OCI-LY1 (cell line): ENCODE measurements around the gene FUT8.

Experiments used
- H2AFZ ChIP-seq: fragments of 200-600 bp; sonication (generic), shearing (Covaris generic); 2 replicates; pipeline ENCODE4 v1.6.0; 2014; ENCODE audit warnings: antibody characterized with exemption, mild to moderate bottlenecking, low read length
- H3F3A ChIP-seq: fragments of 200-600 bp; sonication (generic), shearing (Covaris generic); 2 replicates; pipeline ENCODE4 v1.6.0; 2014; ENCODE audit warnings: mild to moderate bottlenecking, antibody characterized with exemption, low read length, moderate library complexity; ENCODE audit not compliant: insufficient read depth
- H3K27ac ChIP-seq: fragments of 200-600 bp; sonication (generic); 2 replicates; pipeline ENCODE4 v1.5.1; 2014; ENCODE audit warnings: low read length, mixed run types, mild to moderate bottlenecking, low read depth; ENCODE audit not compliant: poor library complexity, severe bottlenecking
- H3K27me3 ChIP-seq: fragments of 200-600 bp; sonication (generic); 2 replicates; pipeline ENCODE4 v1.6.0; 2014; ENCODE audit warnings: antibody characterized with exemption, mild to moderate bottlenecking, low read length, moderate library complexity; ENCODE audit not compliant: insufficient read depth
- H3K36me3 ChIP-seq: fragments of 200-600 bp; sonication (generic); 2 replicates; pipeline ENCODE4 v1.6.1; 2014; ENCODE audit warnings: mild to moderate bottlenecking, antibody characterized with exemption, low read length, moderate library complexity, mixed read lengths; ENCODE audit not compliant: insufficient read depth
- H3K4me1 ChIP-seq: fragments of 200-600 bp; sonication (generic); 2 replicates; pipeline ENCODE4 v1.5.1; 2014; ENCODE audit warnings: mild to moderate bottlenecking, low read length, moderate library complexity; ENCODE audit not compliant: insufficient read depth, severe bottlenecking
- H3K4me2 ChIP-seq: fragments of 200-600 bp; sonication (generic), shearing (Covaris generic); 2 replicates; pipeline ENCODE4 v1.6.1; 2014; ENCODE audit warnings: low read length
- H3K4me3 ChIP-seq: fragments of 200-600 bp; sonication (generic); 2 replicates; pipeline ENCODE4 v1.5.1; 2014; ENCODE audit warnings: low read length, low read depth, mild to moderate bottlenecking, mixed read lengths; ENCODE audit not compliant: poor library complexity, severe bottlenecking
- H3K79me2 ChIP-seq: fragments of 200-600 bp; shearing (Covaris generic); 2 replicates; pipeline ENCODE4 v1.6.1; 2016; ENCODE audit warnings: mixed run types, low read length, mixed read lengths; ENCODE audit not compliant: insufficient read depth
- H3K9ac ChIP-seq: fragments of 200-600 bp; sonication (generic), shearing (Covaris generic); 2 replicates; pipeline ENCODE4 v1.6.1; 2014; ENCODE audit warnings: mild to moderate bottlenecking, low read length, mixed read lengths
- H3K9me2 ChIP-seq: fragments of 200-600 bp; sonication (generic), shearing (Covaris generic); 2 replicates; pipeline ENCODE4 v1.6.1; 2014; ENCODE audit warnings: low read depth, mild to moderate bottlenecking, low read length, mixed read lengths
- H3K9me3 ChIP-seq: fragments of 200-600 bp; shearing (Covaris generic); 2 replicates; pipeline ENCODE4 v1.6.1; 2014; ENCODE audit warnings: low read length, mixed read lengths
- H4K20me1 ChIP-seq: fragments of 200-600 bp; sonication (generic), shearing (Covaris generic); 2 replicates; pipeline ENCODE4 v1.6.0; 2016; ENCODE audit warnings: mild to moderate bottlenecking, low read length; ENCODE audit not compliant: insufficient read depth
- EZH2 ChIP-seq: fragments of 200-600 bp; sonication (generic), shearing (Covaris generic); IDR thresholded peaks from 2 replicates; pipeline ENCODE4 v1.8.0; 2017; ENCODE audit warnings: borderline replicate concordance, mixed run types, mild to moderate bottlenecking, antibody characterized with exemption, low read length, moderate library complexity, mixed read lengths
- TF ChIP-seq, protein P1 (sequence below): fragments of 200-600 bp; sonication (generic), shearing (Covaris generic); IDR thresholded peaks from 2 replicates; pipeline ENCODE4 v1.5.1; 2017; ENCODE audit warnings: mild to moderate bottlenecking, antibody characterized with exemption, low read length, moderate library complexity, mixed read lengths

The FUT8 gene

DNA sequence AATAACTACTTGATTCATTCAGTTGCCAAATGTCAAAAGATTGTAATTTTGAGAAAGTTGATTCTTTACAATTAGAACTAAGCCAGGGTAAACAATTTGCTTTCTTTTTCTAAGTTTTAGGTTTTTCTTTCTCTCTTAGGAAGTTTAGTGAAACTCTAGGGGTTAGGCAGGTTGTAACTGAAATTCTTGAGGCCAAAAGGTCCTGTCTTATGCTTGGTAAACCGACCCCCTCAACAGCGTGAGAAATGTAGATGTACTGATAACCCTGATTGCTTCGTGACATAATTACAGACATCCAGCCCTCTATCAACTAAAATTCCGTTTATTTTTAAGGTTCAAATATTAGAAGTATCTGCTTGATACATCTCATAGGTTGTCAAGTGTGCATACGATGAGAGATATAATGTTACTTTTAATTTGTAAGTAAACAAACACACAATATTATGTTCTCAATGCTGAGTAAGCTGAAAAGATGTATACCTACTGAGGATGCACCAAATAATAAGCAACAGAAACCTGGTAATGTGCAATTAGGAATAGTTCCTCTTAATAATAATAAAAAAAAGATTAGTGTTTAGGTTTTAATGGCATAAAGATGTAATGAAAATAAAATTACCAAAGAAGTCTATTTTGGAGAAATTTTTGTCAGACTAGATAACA lies 7.2 kb downstream of the FUT8 start:
- Histone ChIP-seq H4K20me1 (no peaks in the 10 kb centered on the region), H3K4me3 (no peak overlapping the region), H3K4me2 (no peak overlapping the region), H3K36me3 (0 out of 2 replicates have a peak, but pooled peaks cover 2% of the 10 kb centered on the region), H3K27ac (no peak overlapping the region), H3K27me3 (no peaks in the 10 kb centered on the region), H2AFZ (no peak overlapping the region), H3K79me2 (peaks cover 85% of the 10 kb centered on the region), H3K9me3 (no peaks in the 10 kb centered on the region), H3F3A (no peaks in the 10 kb centered on the region), H3K9ac (no peak overlapping the region), H3K4me1 (peaks cover 10% of the 10 kb centered on the region), H3K9me2 (no peaks in the 10 kb centered on the region)
- TF ChIP-seq, protein P1, sequence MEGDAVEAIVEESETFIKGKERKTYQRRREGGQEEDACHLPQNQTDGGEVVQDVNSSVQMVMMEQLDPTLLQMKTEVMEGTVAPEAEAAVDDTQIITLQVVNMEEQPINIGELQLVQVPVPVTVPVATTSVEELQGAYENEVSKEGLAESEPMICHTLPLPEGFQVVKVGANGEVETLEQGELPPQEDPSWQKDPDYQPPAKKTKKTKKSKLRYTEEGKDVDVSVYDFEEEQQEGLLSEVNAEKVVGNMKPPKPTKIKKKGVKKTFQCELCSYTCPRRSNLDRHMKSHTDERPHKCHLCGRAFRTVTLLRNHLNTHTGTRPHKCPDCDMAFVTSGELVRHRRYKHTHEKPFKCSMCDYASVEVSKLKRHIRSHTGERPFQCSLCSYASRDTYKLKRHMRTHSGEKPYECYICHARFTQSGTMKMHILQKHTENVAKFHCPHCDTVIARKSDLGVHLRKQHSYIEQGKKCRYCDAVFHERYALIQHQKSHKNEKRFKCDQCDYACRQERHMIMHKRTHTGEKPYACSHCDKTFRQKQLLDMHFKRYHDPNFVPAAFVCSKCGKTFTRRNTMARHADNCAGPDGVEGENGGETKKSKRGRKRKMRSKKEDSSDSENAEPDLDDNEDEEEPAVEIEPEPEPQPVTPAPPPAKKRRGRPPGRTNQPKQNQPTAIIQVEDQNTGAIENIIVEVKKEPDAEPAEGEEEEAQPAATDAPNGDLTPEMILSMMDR: no peak
- TF ChIP-seq EZH2: no peak

DNA sequence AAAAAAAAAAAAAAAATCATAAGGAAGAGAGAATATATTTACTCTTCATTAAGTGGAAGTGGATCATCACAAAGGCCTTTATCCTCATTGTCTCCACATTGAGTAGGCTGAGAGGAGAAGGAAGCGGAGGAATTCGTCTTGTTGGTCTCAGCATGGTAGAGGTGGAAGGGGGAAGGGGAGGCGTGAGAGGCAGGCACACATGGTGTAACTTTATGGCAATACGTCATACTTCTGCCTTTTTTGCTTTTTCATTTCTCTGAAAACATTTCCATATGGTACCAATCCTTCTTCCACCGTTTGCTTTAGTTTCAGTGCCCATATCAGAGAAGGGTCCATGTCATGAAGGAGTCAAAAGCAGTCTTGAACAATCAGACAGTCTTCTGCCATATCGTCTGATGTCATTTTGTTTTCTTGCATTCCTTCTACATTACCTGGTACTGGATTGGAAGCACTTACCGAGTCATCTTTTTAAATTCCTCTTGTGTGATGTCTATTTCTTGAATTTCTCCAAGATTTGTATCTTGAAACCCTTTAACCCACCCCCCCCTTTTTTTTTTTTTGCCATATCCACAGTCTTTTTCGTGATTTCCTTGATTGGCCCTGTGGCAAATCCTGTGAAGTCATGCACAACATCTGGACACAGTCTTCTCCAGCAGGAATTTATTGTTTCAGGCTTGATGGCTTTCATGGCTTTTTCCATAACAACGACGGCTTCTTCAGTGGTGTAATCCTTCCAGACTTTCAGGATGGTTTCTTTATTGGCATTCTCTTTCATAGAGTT lies 8.9 kb downstream of the FUT8 start:
- H3K9me2 ChIP-seq: no peaks in the 10 kb centered on the region
- no peak overlapping the region for H2AFZ ChIP-seq
- no peak overlapping the region for H3K4me2 ChIP-seq
- H3K9me3 ChIP-seq: no peaks in the 10 kb centered on the region
- no peak overlapping the region for H3K4me3 ChIP-seq
- TF ChIP-seq, protein P1: no peak
- no peak for TF ChIP-seq EZH2
- no peaks in the 10 kb centered on the region for H3K4me1 ChIP-seq
- no peaks in the 10 kb centered on the region for H3K27me3 ChIP-seq
- H3F3A ChIP-seq: no peaks in the 10 kb centered on the region
- no peaks in the 10 kb centered on the region for H4K20me1 ChIP-seq
- H3K79me2 ChIP-seq: peaks cover 84% of the 10 kb centered on the region
- H3K27ac ChIP-seq: no peak overlapping the region
- peaks cover 8% of the 10 kb centered on the region; the same call in 1 of the 2 replicates for H3K36me3 ChIP-seq
- H3K9ac ChIP-seq: no peak overlapping the region

DNA sequence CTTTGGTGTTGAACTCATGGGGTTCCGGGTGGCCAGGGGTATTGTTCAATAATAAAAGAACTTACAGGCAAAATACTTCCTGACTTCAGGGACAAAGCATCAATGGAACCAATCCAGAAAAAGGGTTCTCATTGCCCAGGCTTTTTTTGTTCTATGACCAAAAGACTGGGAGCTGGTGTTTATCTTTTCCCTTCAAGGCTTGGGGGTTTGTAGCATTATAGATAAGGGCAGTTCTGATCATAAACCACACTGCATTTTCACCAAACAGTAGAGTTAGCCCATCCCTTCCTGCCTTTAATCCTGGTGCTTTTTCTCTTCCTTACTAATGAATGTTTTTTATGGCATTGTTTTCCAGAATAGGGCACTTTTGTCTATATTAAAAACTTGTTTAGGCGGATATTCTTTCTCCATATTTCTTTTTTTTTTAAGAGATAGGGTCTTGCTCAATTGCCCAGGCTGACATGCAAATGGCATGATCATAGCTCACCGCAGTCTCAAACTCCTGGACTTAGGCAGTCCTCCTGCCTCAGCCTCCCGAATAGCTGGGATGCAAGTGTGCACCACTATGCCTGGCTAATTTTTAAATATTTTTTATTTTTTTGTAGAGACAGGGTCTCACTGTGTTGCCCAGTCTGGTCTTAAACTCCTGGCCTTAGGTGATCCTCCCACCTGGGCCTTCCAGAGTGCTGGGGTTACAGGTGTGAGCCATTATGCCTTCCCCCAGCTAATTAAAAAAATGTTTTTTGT lies 9.7 kb downstream of the FUT8 start:
- H3K4me1 ChIP-seq: no peaks in the 10 kb centered on the region
- TF ChIP-seq, protein P1: no peak
- TF ChIP-seq EZH2: no peak
- H3K79me2 ChIP-seq: peaks cover 81% of the 10 kb centered on the region
- no peak overlapping the region for H3K4me2 ChIP-seq
- H3K27me3 ChIP-seq: no peaks in the 10 kb centered on the region
- H3K9me3 ChIP-seq: no peaks in the 10 kb centered on the region
- no peak overlapping the region for H2AFZ ChIP-seq
- peaks cover 11% of the 10 kb centered on the region; the same call in 1 of the 2 replicates for H3K36me3 ChIP-seq
- H3K9ac ChIP-seq: no peak overlapping the region
- H3F3A ChIP-seq: no peaks in the 10 kb centered on the region
- H3K27ac ChIP-seq: no peak overlapping the region
- H3K4me3 ChIP-seq: no peak overlapping the region
- H4K20me1 ChIP-seq: no peaks in the 10 kb centered on the region
- H3K9me2 ChIP-seq: no peaks in the 10 kb centered on the region
